ENCODE results near the gene ERFE. TPM values are rescaled to one million over a fixed set of nuclear protein-coding genes. Genes with fewer than 3 reads are reported as not detected.

Gene ERFE
- total and polyA plus RNA-seq, 2 of the 13 experiments (the other 11 are each of a cell fraction or from before 2014, with no cell fraction given): 0.09 TPM; not detected in 1

DNA sequence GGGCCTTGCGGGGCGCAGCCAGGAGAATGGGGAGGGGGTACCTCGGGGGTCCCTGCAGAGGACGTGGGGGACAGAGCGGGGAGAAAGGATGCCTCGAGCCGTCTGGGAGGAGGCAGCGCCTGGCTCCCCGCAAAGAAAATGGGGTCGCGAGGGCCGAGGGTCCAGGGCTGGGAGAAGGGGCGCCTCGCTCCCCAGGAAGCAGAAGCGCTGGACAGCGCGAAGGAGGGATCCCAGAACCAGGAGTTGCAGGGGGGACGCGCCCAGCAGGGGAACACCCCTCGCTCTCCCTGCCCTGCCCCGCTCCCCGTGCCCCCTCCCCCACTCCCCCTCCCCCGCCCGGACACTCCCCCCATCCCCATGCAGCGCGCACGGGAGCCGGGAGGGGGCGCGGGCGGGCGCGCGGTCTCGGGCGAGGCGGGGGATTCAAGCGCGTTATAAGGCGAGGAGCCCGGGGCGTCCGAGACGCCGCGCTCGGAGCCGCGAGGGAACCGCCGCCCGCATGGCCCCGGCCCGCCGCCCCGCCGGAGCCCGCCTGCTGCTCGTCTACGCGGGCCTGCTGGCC, at the start of gene ERFE (continued):
- TF ChIP-seq, protein P1, sequence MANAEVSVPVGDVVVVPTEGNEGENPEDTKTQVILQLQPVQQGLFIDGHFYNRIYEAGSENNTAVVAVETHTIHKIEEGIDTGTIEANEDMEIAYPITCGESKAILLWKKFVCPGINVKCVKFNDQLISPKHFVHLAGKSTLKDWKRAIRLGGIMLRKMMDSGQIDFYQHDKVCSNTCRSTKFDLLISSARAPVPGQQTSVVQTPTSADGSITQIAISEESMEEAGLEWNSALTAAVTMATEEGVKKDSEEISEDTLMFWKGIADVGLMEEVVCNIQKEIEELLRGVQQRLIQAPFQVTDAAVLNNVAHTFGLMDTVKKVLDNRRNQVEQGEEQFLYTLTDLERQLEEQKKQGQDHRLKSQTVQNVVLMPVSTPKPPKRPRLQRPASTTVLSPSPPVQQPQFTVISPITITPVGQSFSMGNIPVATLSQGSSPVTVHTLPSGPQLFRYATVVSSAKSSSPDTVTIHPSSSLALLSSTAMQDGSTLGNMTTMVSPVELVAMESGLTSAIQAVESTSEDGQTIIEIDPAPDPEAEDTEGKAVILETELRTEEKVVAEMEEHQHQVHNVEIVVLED (CRISPR knock-in tag; IDR thresholded peaks at IDR 0.05; ENCODE audit: borderline replicate concordance): no peak
- no peak for TF ChIP-seq ZNF598 (CRISPR knock-in tag; IDR thresholded peaks at IDR 0.05; ENCODE audit: borderline replicate concordance)
- 0 out of 2 replicates have a peak, but pooled peaks have one; percentile 46 for TF ChIP-seq ZNF841 (CRISPR knock-in tag; IDR thresholded peaks at IDR 0.05; ENCODE audit: borderline replicate concordance)
- no peak for TF ChIP-seq GATA4 (IDR thresholded peaks at IDR 0.05; ENCODE audit: borderline replicate concordance, low read depth)
- TF ChIP-seq, protein P2, sequence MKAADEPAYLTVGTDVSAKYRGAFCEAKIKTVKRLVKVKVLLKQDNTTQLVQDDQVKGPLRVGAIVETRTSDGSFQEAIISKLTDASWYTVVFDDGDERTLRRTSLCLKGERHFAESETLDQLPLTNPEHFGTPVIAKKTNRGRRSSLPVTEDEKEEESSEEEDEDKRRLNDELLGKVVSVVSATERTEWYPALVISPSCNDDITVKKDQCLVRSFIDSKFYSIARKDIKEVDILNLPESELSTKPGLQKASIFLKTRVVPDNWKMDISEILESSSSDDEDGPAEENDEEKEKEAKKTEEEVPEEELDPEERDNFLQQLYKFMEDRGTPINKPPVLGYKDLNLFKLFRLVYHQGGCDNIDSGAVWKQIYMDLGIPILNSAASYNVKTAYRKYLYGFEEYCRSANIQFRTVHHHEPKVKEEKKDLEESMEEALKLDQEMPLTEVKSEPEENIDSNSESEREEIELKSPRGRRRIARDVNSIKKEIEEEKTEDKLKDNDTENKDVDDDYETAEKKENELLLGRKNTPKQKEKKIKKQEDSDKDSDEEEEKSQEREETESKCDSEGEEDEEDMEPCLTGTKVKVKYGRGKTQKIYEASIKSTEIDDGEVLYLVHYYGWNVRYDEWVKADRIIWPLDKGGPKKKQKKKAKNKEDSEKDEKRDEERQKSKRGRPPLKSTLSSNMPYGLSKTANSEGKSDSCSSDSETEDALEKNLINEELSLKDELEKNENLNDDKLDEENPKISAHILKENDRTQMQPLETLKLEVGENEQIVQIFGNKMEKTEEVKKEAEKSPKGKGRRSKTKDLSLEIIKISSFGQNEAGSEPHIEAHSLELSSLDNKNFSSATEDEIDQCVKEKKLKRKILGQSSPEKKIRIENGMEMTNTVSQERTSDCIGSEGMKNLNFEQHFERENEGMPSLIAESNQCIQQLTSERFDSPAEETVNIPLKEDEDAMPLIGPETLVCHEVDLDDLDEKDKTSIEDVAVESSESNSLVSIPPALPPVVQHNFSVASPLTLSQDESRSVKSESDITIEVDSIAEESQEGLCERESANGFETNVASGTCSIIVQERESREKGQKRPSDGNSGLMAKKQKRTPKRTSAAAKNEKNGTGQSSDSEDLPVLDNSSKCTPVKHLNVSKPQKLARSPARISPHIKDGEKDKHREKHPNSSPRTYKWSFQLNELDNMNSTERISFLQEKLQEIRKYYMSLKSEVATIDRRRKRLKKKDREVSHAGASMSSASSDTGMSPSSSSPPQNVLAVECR (CRISPR knock-in tag; IDR thresholded peaks at IDR 0.05; ENCODE audit: borderline replicate concordance): peak; percentile 38
- TF ChIP-seq RCOR2 (CRISPR knock-in tag; IDR thresholded peaks at IDR 0.05): no peak
- TF ChIP-seq, protein P3, sequence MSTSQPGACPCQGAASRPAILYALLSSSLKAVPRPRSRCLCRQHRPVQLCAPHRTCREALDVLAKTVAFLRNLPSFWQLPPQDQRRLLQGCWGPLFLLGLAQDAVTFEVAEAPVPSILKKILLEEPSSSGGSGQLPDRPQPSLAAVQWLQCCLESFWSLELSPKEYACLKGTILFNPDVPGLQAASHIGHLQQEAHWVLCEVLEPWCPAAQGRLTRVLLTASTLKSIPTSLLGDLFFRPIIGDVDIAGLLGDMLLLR (CRISPR knock-in tag; IDR thresholded peaks at IDR 0.05): no peak
- no peak for TF ChIP-seq TARDBP (CRISPR knock-in tag; IDR thresholded peaks at IDR 0.05)
- peak; percentile 62; the same call in 1 of the 2 replicates for TF ChIP-seq ZNF562 (CRISPR knock-in tag; IDR thresholded peaks at IDR 0.05; ENCODE audit: borderline replicate concordance)
- TF ChIP-seq, protein P4, sequence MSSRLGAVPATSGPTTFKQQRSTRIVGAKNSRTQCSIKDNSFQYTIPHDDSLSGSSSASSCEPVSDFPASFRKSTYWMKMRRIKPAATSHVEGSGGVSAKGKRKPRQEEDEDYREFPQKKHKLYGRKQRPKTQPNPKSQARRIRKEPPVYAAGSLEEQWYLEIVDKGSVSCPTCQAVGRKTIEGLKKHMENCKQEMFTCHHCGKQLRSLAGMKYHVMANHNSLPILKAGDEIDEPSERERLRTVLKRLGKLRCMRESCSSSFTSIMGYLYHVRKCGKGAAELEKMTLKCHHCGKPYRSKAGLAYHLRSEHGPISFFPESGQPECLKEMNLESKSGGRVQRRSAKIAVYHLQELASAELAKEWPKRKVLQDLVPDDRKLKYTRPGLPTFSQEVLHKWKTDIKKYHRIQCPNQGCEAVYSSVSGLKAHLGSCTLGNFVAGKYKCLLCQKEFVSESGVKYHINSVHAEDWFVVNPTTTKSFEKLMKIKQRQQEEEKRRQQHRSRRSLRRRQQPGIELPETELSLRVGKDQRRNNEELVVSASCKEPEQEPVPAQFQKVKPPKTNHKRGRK (CRISPR knock-in tag; IDR thresholded peaks at IDR 0.05): no peak
- no peak for TF ChIP-seq ZNF746 (CRISPR knock-in tag; IDR thresholded peaks at IDR 0.05)
- no peak for TF ChIP-seq HNF4G (IDR thresholded peaks at IDR 0.05; ENCODE audit: borderline replicate concordance, low read depth, low read length)
- TF ChIP-seq HNF4G (CRISPR knock-in tag; IDR thresholded peaks at IDR 0.05; ENCODE audit: borderline replicate concordance, low read depth): no peak
- TF ChIP-seq, protein P5, sequence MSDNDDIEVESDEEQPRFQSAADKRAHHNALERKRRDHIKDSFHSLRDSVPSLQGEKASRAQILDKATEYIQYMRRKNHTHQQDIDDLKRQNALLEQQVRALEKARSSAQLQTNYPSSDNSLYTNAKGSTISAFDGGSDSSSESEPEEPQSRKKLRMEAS (IDR thresholded peaks at IDR 0.05): peak; percentile 76
- no peak for TF ChIP-seq ZNF484 (CRISPR knock-in tag; IDR thresholded peaks at IDR 0.05; ENCODE audit: borderline replicate concordance, low read depth)
- TF ChIP-seq TBX3 (IDR thresholded peaks at IDR 0.05; ENCODE audit: borderline replicate concordance): no peak
- TF ChIP-seq, protein P6, sequence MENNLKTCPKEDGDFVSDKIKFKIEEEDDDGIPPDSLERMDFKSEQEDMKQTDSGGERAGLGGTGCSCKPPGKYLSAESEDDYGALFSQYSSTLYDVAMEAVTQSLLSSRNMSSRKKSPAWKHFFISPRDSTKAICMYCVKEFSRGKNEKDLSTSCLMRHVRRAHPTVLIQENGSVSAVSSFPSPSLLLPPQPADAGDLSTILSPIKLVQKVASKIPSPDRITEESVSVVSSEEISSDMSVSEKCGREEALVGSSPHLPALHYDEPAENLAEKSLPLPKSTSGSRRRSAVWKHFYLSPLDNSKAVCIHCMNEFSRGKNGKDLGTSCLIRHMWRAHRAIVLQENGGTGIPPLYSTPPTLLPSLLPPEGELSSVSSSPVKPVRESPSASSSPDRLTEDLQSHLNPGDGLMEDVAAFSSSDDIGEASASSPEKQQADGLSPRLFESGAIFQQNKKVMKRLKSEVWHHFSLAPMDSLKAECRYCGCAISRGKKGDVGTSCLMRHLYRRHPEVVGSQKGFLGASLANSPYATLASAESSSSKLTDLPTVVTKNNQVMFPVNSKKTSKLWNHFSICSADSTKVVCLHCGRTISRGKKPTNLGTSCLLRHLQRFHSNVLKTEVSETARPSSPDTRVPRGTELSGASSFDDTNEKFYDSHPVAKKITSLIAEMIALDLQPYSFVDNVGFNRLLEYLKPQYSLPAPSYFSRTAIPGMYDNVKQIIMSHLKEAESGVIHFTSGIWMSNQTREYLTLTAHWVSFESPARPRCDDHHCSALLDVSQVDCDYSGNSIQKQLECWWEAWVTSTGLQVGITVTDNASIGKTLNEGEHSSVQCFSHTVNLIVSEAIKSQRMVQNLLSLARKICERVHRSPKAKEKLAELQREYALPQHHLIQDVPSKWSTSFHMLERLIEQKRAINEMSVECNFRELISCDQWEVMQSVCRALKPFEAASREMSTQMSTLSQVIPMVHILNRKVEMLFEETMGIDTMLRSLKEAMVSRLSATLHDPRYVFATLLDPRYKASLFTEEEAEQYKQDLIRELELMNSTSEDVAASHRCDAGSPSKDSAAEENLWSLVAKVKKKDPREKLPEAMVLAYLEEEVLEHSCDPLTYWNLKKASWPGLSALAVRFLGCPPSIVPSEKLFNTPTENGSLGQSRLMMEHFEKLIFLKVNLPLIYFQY (CRISPR knock-in tag; IDR thresholded peaks at IDR 0.05; ENCODE audit: borderline replicate concordance): no peak

Data from HepG2 (cell line).